Rectal smooth muscle tissue (tissue), 1 donor: Measurements from ENCODE around the gene NCR3LG1.

Experiments used
- H3K27ac ChIP-seq: one replicate; pipeline ENCODE4 v1.7.0; 2013; ENCODE audit warnings: low read depth, low read length, inconsistent platforms
- H3K27me3 ChIP-seq: one replicate; pipeline ENCODE4 v1.7.0; 2013; ENCODE audit warnings: low read length; ENCODE audit not compliant: control insufficient read depth, insufficient read depth
- H3K36me3 ChIP-seq: one replicate; pipeline ENCODE4 v1.7.0; 2013; ENCODE audit warnings: low read length; ENCODE audit not compliant: control insufficient read depth, insufficient read depth
- H3K4me1 ChIP-seq: one replicate; pipeline ENCODE4 v1.7.0; 2013; ENCODE audit warnings: low read length; ENCODE audit not compliant: control insufficient read depth, insufficient read depth
- H3K4me3 ChIP-seq: one replicate; pipeline ENCODE4 v1.7.0; 2013; ENCODE audit warnings: low read length
- H3K9ac ChIP-seq: one replicate; pipeline ENCODE4 v1.7.0; 2013; ENCODE audit warnings: low read length

The NCR3LG1 gene

GRCh38 chr11:17351172-17351509 lies 459 bp upstream of the NCR3LG1 start:
- Histone ChIP-seq H3K36me3 (no peaks in the 10 kb centered on the region), H3K4me1 (peaks cover 8% of the 10 kb centered on the region), H3K9ac (no peak overlapping the region), H3K27me3 (no peaks in the 10 kb centered on the region), H3K4me3 (peak overlapping the region; percentile 60), H3K27ac (no peak overlapping the region)

- H3K36me3 ChIP-seq, result no peaks in the 10 kb centered on the region
- peak overlapping the region; percentile 3 for H3K9ac ChIP-seq
- H3K4me1 ChIP-seq, result peaks cover 8% of the 10 kb centered on the region
- peak overlapping the region; percentile 70 for H3K4me3 ChIP-seq
- peak overlapping the region; percentile 58 for H3K27ac ChIP-seq
- H3K27me3 ChIP-seq, result no peaks in the 10 kb centered on the region
These were observed 1.6 kb downstream of the NCR3LG1 start for GRCh38 chr11:17352950-17353820.

GRCh38 chr11:17353821-17354600 lies 2.4 kb downstream of the NCR3LG1 start:
- no peak overlapping the region for H3K9ac ChIP-seq

GRCh38 chr11:17354601-17354991 lies 3.0 kb downstream of the NCR3LG1 start:
- no peaks in the 10 kb centered on the region for H3K27me3 ChIP-seq
- H3K27ac ChIP-seq, result no peak overlapping the region
- peaks cover 8% of the 10 kb centered on the region for H3K4me1 ChIP-seq
- H3K9ac ChIP-seq, result no peak overlapping the region
- H3K4me3 ChIP-seq, result no peak overlapping the region
- H3K36me3 ChIP-seq, result no peaks in the 10 kb centered on the region

More at GRCh38 chr11:17353821-17354600, 2.4 kb downstream of the NCR3LG1 start:
- Histone ChIP-seq H3K4me1 (peaks cover 8% of the 10 kb centered on the region), H3K4me3 (peak overlapping the region; percentile 70), H3K27me3 (no peaks in the 10 kb centered on the region), H3K27ac (no peak overlapping the region), H3K36me3 (no peaks in the 10 kb centered on the region)

GRCh38 chr11:17366495-17366894 lies 14.9 kb downstream of the NCR3LG1 start:
- no peak overlapping the region for H3K27ac ChIP-seq
- H3K27me3 ChIP-seq, result no peaks in the 10 kb centered on the region
- no peak overlapping the region for H3K4me3 ChIP-seq
- no peaks in the 10 kb centered on the region for H3K4me1 ChIP-seq
- peaks cover 25% of the 10 kb centered on the region for H3K36me3 ChIP-seq
- H3K9ac ChIP-seq, result no peak overlapping the region

GRCh38 chr11:17368551-17368950 lies 17.0 kb downstream of the NCR3LG1 start:
- Histone ChIP-seq H3K4me1 (no peaks in the 10 kb centered on the region), H3K36me3 (peaks cover 41% of the 10 kb centered on the region), H3K27me3 (no peaks in the 10 kb centered on the region), H3K27ac (no peak overlapping the region), H3K9ac (no peak overlapping the region), H3K4me3 (no peak overlapping the region)

DNA sequence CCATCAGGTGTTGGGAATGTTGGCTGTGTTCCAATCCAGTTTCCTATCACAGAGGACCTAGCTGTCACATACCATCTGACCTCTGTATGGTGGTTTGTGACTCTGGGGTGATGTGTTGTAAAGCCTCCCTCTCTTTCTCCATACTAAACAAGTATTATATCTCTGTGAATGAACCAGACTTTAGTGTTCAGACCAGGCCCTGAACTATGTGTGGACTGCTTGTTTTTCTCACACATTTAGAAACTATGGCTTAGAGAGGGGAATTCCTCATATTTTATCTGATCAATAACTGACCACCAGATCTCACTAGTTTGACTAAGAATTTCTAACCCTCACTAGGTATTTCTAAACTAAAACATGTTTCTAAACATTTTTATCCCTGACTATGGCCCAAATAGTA lies 17.5 kb downstream of the NCR3LG1 start:
- no peaks in the 10 kb centered on the region for H3K4me1 ChIP-seq
- H3K27ac ChIP-seq, result no peak overlapping the region
- no peaks in the 10 kb centered on the region for H3K27me3 ChIP-seq
- H3K4me3 ChIP-seq, result no peak overlapping the region
- peaks cover 42% of the 10 kb centered on the region for H3K36me3 ChIP-seq
- no peak overlapping the region for H3K9ac ChIP-seq

DNA sequence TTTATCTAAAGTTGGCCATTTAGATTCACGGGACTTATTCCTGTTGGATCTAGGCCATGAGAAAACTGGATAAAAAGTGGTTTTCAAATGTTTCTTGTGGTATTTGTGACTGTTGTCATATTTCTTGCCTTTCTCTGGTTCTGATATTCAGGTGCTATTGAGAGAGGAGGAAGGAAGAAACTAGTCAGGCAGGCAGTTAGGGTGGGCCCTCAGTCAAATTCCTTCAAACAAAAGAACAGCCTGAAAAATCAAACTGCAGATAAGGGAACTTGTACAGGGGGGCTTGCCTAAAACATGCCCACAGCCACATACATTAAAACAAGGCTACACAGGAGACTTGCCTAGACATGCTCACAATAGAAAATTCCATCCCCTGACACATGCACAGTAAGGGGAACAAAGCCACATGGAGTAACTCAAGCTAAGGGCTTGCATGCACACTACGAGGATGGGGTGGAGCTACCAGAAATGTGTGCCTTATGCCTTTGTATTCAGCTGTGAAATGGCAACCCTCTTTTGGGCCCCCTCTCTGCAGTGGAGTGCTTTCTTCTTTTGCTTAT lies 18.2 kb downstream of the NCR3LG1 start:
- Histone ChIP-seq H3K4me3 (no peak overlapping the region), H3K4me1 (no peaks in the 10 kb centered on the region), H3K27me3 (no peaks in the 10 kb centered on the region), H3K9ac (no peak overlapping the region), H3K27ac (no peak overlapping the region), H3K36me3 (peaks cover 42% of the 10 kb centered on the region)

DNA sequence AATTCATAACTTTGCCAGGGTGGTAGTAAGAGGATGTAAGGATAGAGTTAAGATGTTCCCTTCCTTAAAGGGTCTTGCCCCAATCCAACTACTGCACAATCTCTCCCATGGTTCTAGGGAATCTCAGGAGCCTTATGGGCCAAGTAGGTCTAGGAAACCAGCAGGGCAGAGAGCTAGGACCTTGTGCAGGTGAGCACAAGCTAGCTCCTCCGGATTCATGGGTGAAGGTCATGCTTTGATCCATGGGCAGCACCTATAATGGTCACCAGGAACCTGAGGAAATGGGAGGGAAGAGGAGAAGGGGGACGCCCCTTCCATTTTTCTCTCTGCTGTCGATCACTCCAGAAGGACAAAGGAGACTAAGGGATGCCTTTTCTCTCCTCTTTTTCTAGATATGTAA lies 20.0 kb downstream of the NCR3LG1 start:
- H3K36me3 ChIP-seq, result peaks cover 41% of the 10 kb centered on the region
- no peak overlapping the region for H3K9ac ChIP-seq
- H3K27me3 ChIP-seq, result no peaks in the 10 kb centered on the region
- no peaks in the 10 kb centered on the region for H3K4me1 ChIP-seq
- H3K4me3 ChIP-seq, result no peak overlapping the region
- H3K27ac ChIP-seq, result no peak overlapping the region

GRCh38 chr11:17375547-17375946 lies 23.9 kb downstream of the NCR3LG1 start:
- Histone ChIP-seq H3K4me3 (no peak overlapping the region), H3K27ac (no peak overlapping the region), H3K27me3 (no peaks in the 10 kb centered on the region), H3K36me3 (peaks cover 18% of the 10 kb centered on the region), H3K9ac (no peak overlapping the region), H3K4me1 (no peaks in the 10 kb centered on the region)

DNA sequence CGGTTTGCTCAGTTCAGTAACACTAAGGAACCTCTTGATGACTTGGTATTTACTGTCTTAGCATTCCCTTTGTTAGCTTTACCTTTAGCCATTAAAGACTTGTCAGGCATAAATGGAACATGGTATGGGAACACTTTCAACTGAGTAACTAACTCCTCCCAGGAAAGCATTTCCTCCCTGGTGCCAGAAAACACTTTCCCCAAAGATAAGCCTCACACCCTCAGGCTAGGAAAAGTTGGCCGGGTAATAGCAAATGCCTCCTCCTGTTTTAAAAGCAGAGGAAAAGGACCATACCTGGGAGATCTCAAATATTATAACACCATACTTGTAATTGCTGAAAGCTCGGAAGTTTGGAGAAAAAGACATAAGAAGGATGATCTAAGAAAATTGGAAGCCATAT lies 24.9 kb downstream of the NCR3LG1 start:
- H3K4me1 ChIP-seq, result no peaks in the 10 kb centered on the region
- no peaks in the 10 kb centered on the region for H3K27me3 ChIP-seq
- H3K36me3 ChIP-seq, result peaks cover 17% of the 10 kb centered on the region
- H3K27ac ChIP-seq, result no peak overlapping the region
- H3K4me3 ChIP-seq, result no peak overlapping the region
- no peak overlapping the region for H3K9ac ChIP-seq

- H3K27ac ChIP-seq, result no peak overlapping the region
- H3K9ac ChIP-seq, result no peak overlapping the region
- no peaks in the 10 kb centered on the region for H3K27me3 ChIP-seq
- no peaks in the 10 kb centered on the region for H3K4me1 ChIP-seq
- no peak overlapping the region for H3K4me3 ChIP-seq
- peaks cover under 1% of the 10 kb centered on the region for H3K36me3 ChIP-seq
These were observed 27.1 kb downstream of the NCR3LG1 start for GRCh38 chr11:17378655-17379054.
